ENCODE data around the gene FTSJ1. TPM values are rescaled to one million over a fixed set of nuclear protein-coding genes. Genes with fewer than 3 reads are reported as not detected.

The FTSJ1 gene
- total RNA-seq, 1 donor from 2014 or later, result 33.9 TPM

- Histone ChIP-seq H3K27me3 (no peaks in the 10 kb centered on the region), H3K27ac (no peak overlapping the region), H3K4me3 (peak overlapping the region; percentile 39), H3K36me3 (no peaks in the 10 kb centered on the region), H3K4me1 (no peaks in the 10 kb centered on the region), H3K9me3 (no peaks in the 10 kb centered on the region)
- intact Hi-C loops (cut with DNase I), result no loop called here
- ATAC-seq (no peak), DNase-seq (no peak)
- peak; percentile 7 for TF ChIP-seq CTCF (IDR thresholded peaks at IDR 0.05)
Measured at GRCh38 chrX:48468693-48469691, 7.0 kb upstream of the FTSJ1 start.

GRCh38 chrX:48470110-48470832 lies 5.7 kb upstream of the FTSJ1 start, which contains the start of gene SLC38A5:
TSS of gene SLC38A5 (minus strand) at chrX:48470260. CDS start at chrX:48467924, 2,336 bp downstream.
- H3K27me3 ChIP-seq, result no peaks in the 10 kb centered on the region
- no peaks in the 10 kb centered on the region for H3K9me3 ChIP-seq
- no peaks in the 10 kb centered on the region for H3K36me3 ChIP-seq
- no peak for TF ChIP-seq CTCF (IDR thresholded peaks at IDR 0.05)
- intact Hi-C loops (cut with DNase I), result no loop called here
- DNase-seq (no peak), ATAC-seq (no peak)
- H3K4me1 ChIP-seq, result no peaks in the 10 kb centered on the region
- H3K27ac ChIP-seq, result no peak within 1 kb of the TSS
- peak within 1 kb of the TSS; percentile 39 for H3K4me3 ChIP-seq

- Histone ChIP-seq H3K27ac (no peak overlapping the region), H3K4me3 (no peak overlapping the region), H3K4me1 (no peaks in the 10 kb centered on the region), H3K36me3 (no peaks in the 10 kb centered on the region), H3K9me3 (no peaks in the 10 kb centered on the region), H3K27me3 (no peaks in the 10 kb centered on the region)
- DNase-seq (no peak), ATAC-seq (no peak)
- intact Hi-C loops (cut with DNase I), result no loop called here
- TF ChIP-seq CTCF (IDR thresholded peaks at IDR 0.05), result no peak
Measured at GRCh38 chrX:48470833-48471118, 5.2 kb upstream of the FTSJ1 start.

- no peak for ATAC-seq
- intact Hi-C loops (cut with DNase I), result no loop called here
- H3K4me3 ChIP-seq, result no peak overlapping the region
Measured at GRCh38 chrX:48471504-48471903, 4.5 kb upstream of the FTSJ1 start.

GRCh38 chrX:48472225-48472624 lies 3.8 kb upstream of the FTSJ1 start:
- no peak for TF ChIP-seq CTCF (IDR thresholded peaks at IDR 0.05)
- no peaks in the 10 kb centered on the region for H3K4me1 ChIP-seq
- ATAC-seq, result no peak
- H3K27me3 ChIP-seq, result no peaks in the 10 kb centered on the region
- H3K9me3 ChIP-seq, result no peaks in the 10 kb centered on the region
- no peaks in the 10 kb centered on the region for H3K36me3 ChIP-seq
- no peak overlapping the region for H3K4me3 ChIP-seq
- no peak for DNase-seq
- intact Hi-C loops (cut with DNase I), result no loop called here
- no peak overlapping the region for H3K27ac ChIP-seq

More at GRCh38 chrX:48471504-48471903, 4.5 kb upstream of the FTSJ1 start:
- DNase-seq, result no peak
- H3K9me3 ChIP-seq, result no peaks in the 10 kb centered on the region
- TF ChIP-seq CTCF (IDR thresholded peaks at IDR 0.05), result no peak
- no peak overlapping the region for H3K27ac ChIP-seq
- no peaks in the 10 kb centered on the region for H3K36me3 ChIP-seq
- H3K4me1 ChIP-seq, result no peaks in the 10 kb centered on the region
- H3K27me3 ChIP-seq, result no peaks in the 10 kb centered on the region

All from upper lobe of right lung (tissue), 1 donor.